Nephron (organoid): ENCODE results near the gene PLEKHA6.
A peak's percentile ranks its signal among the peaks of the same experiment; 100 is the strongest.
"Not testable (repeated sequence)": the region's sequence is repeated elsewhere in the genome, so short reads cannot be mapped to it uniquely, and the experiment has no call there.

Experiments
- H3K27ac Mint-ChIP-seq, 3 experiments: 2 replicates each; pipeline ENCODE4 v1.8.0; 2020; ENCODE audit warnings: mixed read lengths in 3 of 3, mild to moderate bottlenecking in 2 of 3, moderate library complexity in 1 of 3
- H3K27me3 Mint-ChIP-seq: 2 replicates; pipeline ENCODE4 v1.8.0; 2021; ENCODE audit warnings: low read depth, mild to moderate bottlenecking, moderate library complexity, mixed read lengths
- H3K36me3 Mint-ChIP-seq: 2 replicates; pipeline ENCODE4 v1.8.0; 2020; ENCODE audit warnings: low read depth, mixed read lengths
- H3K4me1 Mint-ChIP-seq: 2 replicates; pipeline ENCODE4 v1.8.0; 2020; ENCODE audit warnings: mixed read lengths
- H3K4me3 Mint-ChIP-seq, 3 experiments: 2 replicates each; pipeline ENCODE4 v1.8.0; 2020; ENCODE audit warnings: mild to moderate bottlenecking in 3 of 3, mixed read lengths in 3 of 3, moderate library complexity in 2 of 3
- H3K9me3 Mint-ChIP-seq: 2 replicates; pipeline ENCODE4 v1.8.0; 2020; ENCODE audit warnings: mixed read lengths
- CTCF ChIP-seq, 3 experiments: fragments of 200-600 bp; sonication (generic); IDR thresholded peaks; one replicate each; pipeline ENCODE4 v1.5.0; 2021; ENCODE audit warnings: antibody characterized with exemption in 3 of 3; ENCODE audit not compliant: unreplicated experiment in 3 of 3

Gene PLEKHA6

GRCh38 chr1:204314893-204315658 lies 44.7 kb downstream of the PLEKHA6 start:
- Mint-ChIP-seq H3K27ac (peak overlapping the region; percentile 66 to 72 (median 68)), H3K36me3 (no peaks in the 10 kb centered on the region), H3K4me1 (peaks cover 81% of the 10 kb centered on the region), H3K27me3 (peaks cover 8% of the 10 kb centered on the region), H3K9me3 (no peaks in the 10 kb centered on the region), H3K4me3 (peak overlapping the region in 2 of 3 experiments; percentile 2 to 4)
- TF ChIP-seq CTCF (IDR thresholded peaks at IDR 0.05; ENCODE audit: unreplicated experiment in 3 of 3) = no peak

- no peak overlapping the region for H3K4me3 Mint-ChIP-seq
These were observed 45.4 kb downstream of the PLEKHA6 start for GRCh38 chr1:204314171-204314892.

GRCh38 chr1:204313675-204314074 lies 46.1 kb downstream of the PLEKHA6 start:
- Mint-ChIP-seq H3K4me1 (peaks cover 81% of the 10 kb centered on the region), H3K27ac (peak overlapping the region in 2 of 3 experiments; percentile 68 to 72), H3K4me3 (no peak overlapping the region), H3K9me3 (no peaks in the 10 kb centered on the region), H3K27me3 (peaks cover 8% of the 10 kb centered on the region), H3K36me3 (no peaks in the 10 kb centered on the region)
- no peak for TF ChIP-seq CTCF (IDR thresholded peaks at IDR 0.05; ENCODE audit: unreplicated experiment in 3 of 3)

More at GRCh38 chr1:204314171-204314892, 45.4 kb downstream of the PLEKHA6 start:
- peaks cover 8% of the 10 kb centered on the region for H3K27me3 Mint-ChIP-seq
- H3K36me3 Mint-ChIP-seq = no peaks in the 10 kb centered on the region
- H3K27ac Mint-ChIP-seq = peak overlapping the region; percentile 68 to 89 (median 72)
- H3K4me1 Mint-ChIP-seq = peaks cover 81% of the 10 kb centered on the region
- no peaks in the 10 kb centered on the region for H3K9me3 Mint-ChIP-seq
- TF ChIP-seq CTCF (IDR thresholded peaks at IDR 0.05; ENCODE audit: unreplicated experiment in 3 of 3) = no peak

GRCh38 chr1:204310970-204311369 lies 48.8 kb downstream of the PLEKHA6 start:
- H3K27ac Mint-ChIP-seq = peak overlapping the region in 2 of 3 experiments; percentile 25 to 53
- peaks cover 79% of the 10 kb centered on the region for H3K4me1 Mint-ChIP-seq
- H3K36me3 Mint-ChIP-seq, H3K4me3 Mint-ChIP-seq, H3K27me3 Mint-ChIP-seq, H3K9me3 Mint-ChIP-seq: not testable (repeated sequence)

- TF ChIP-seq CTCF (IDR thresholded peaks at IDR 0.05; ENCODE audit: unreplicated experiment in 3 of 3) = no peak
- H3K27me3 Mint-ChIP-seq = peaks cover 3% of the 10 kb centered on the region
- H3K4me3 Mint-ChIP-seq = peak overlapping the region; percentile 85 to 92 (median 89)
- H3K36me3 Mint-ChIP-seq = no peaks in the 10 kb centered on the region
- H3K27ac Mint-ChIP-seq = peak overlapping the region; percentile 76 to 88 (median 84)
- no peaks in the 10 kb centered on the region for H3K9me3 Mint-ChIP-seq
- peaks cover 75% of the 10 kb centered on the region for H3K4me1 Mint-ChIP-seq
These were observed 51.6 kb downstream of the PLEKHA6 start for GRCh38 chr1:204308023-204308628.

GRCh38 chr1:204307334-204307883 lies 52.3 kb downstream of the PLEKHA6 start:
- Mint-ChIP-seq H3K9me3 (no peaks in the 10 kb centered on the region), H3K27me3 (no peaks in the 10 kb centered on the region), H3K36me3 (no peaks in the 10 kb centered on the region), H3K27ac (peak overlapping the region; percentile 76 to 88 (median 84)), H3K4me3 (peak overlapping the region; percentile 85 to 92 (median 89)), H3K4me1 (peaks cover 77% of the 10 kb centered on the region)
- TF ChIP-seq CTCF (IDR thresholded peaks at IDR 0.05; ENCODE audit: unreplicated experiment in 3 of 3) = peak in 1 of 3 experiments; percentile 11
